ENCODE results near the gene USP51.
"Not testable (repeated sequence)": the region's sequence is repeated elsewhere in the genome, so short reads cannot be mapped to it uniquely, and the experiment has no call there.

USP51 gene

DNA sequence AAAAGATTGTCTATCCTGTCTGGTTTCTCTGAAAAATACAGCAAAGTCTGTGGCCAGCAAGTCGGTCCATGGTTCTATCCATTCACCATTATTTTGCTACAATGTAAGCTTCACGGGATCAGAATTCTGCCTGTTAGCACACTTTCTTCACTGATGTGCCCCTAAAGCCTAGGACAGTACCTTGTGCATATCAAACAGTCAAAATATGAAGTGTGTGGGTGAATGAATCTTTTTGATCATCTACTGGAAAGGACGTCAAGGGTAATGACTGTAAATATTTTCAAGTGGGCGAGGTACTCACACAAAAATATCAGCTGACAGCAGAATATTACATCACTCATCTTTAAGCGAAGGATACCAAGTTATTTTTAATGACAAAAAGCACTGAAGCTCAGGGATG is 24.5 kb downstream of the USP51 start:
- not testable (repeated sequence) for DNase-seq (ENCODE audit: low read depth in 3 of 3)

DNA sequence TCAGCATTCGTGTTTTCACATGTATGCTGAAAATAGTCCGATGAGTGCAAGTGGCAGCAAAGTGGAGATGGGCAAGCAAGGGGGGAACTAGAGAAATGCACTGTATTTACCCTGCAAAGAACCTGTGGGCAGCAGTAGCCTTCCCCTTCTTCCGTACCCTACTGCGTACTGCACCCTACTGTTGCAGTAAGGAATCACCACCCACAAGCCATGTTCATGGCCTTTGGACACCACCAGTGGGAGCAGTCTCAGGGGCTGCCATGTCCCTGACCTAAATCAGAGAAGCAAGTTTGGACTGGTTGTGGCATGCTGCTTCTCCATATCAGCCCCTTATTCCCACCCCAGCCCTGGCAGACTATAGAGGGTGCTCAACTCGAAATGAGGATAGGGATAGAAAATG is 25.6 kb downstream of the USP51 start:
- DNase-seq (ENCODE audit: low read depth in 3 of 3), result not testable (repeated sequence)

DNA sequence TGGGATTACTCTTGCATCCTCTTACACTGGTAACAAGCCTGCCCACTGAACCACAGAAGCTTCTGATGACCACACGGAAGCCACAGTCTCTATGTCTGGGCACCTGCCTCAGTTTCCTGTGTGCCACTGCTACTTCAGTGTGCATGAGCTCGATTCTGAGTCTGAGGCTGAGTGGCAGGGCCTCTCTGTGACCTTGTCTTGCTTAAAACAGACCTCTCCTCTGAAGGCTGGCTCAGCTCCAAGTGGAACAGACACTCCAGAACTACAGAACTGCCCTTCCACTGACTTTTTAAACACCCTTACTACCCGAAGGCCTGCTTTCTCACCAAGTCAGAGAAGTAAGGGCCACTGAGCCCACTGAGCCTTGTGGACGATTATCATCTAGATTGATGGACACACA is 29.7 kb downstream of the USP51 start:
- not testable (repeated sequence) for DNase-seq (ENCODE audit: low read depth in 3 of 3)

DNA sequence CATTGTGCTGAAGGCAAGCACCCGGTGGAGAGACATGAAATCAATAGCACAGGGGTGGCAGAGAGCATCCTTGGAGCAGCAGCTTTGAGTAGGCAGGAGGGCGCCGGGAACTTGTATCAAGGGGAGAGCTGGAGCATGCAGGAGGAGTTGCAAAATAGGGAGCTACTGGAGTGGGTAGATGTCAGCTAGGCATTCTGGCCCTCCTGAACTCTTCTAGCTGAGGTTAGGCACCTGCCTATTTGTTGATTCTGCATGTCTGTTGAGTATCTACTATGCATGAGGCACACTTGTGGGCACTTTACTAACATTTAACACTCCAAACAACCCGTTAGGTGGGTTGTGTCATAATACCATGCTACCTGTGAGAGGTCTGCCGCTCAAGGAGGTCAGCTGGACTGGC is 30.2 kb downstream of the USP51 start:
- DNase-seq (ENCODE audit: low read depth in 3 of 3), result not testable (repeated sequence)

DNA sequence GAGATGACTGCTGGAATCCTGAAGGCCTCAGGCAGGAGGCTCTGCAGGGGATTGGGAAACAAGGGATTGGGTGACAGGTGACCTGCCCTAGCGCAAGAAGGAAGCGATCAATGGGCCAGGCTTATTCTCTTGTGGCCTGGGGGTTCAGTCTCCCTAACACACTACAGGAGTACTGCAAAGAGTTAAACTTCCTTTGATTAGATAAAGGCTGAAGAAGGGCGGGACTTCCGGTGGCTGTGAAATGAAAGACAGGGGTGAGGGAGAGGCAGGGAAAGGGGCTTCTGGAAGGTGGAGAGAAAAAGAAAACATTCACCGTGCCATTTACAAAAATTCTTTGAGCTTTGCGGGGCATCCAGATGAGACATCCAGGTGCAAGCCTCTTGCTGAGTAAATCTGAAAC is 33.9 kb downstream of the USP51 start:
- not testable (repeated sequence) for DNase-seq (ENCODE audit: low read depth in 3 of 3)

DNA sequence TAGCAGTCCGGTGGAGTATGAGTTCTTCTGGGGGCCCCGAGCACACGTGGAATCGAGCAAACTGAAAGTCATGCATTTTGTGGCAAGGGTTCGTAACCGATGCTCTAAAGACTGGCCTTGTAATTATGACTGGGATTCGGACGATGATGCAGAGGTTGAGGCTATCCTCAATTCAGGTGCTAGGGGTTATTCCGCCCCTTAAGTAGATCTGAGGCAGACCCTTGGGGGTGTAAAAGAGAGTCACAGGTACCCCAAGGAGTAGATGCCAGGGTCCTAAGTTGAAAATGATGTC is 36.9 kb downstream of the USP51 start:
- DNase-seq (ENCODE audit: low read depth in 3 of 3), result no peak

DNA sequence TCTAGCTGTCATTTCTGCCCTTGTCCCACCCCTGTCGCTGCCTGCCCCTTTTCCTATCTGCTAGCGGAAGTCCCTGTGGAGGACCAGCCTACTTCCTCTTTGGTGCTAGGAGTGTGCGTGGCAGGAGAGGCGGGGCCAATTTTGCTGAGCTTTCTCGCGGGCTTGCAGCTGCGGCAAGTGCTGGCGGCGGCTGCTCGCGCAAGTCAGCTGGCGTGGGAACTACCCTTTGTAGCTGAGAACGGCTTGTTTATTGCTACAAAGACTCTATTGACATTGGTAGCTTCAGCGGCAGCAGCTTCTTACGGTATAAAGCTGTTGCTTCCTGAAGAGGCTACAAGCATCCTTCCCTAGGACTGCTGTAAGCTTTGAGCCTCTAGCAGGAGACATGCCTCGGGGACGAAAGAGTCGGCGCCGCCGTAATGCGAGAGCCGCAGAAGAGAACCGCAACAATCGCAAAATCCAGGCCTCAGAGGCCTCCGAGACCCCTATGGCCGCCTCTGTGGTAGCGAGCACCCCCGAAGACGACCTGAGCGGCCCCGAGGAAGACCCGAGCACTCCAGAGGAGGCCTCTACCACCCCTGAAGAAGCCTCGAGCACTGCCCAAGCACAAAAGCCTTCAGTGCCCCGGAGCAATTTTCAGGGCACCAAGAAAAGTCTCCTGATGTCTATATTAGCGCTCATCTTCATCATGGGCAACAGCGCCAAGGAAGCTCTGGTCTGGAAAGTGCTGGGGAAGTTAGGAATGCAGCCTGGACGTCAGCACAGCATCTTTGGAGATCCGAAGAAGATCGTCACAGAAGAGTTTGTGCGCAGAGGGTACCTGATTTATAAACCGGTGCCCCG is 37.4 kb downstream of the USP51 start, which contains the start of gene MAGEH1:
MAGEH1 (plus strand) TSS at position 138 of the 843 bp plus-strand sequence; CDS start at position 386, 248 bp downstream.
- peak; percentile 46 to 70 (median 66) for DNase-seq (ENCODE audit: low read depth in 3 of 3)

DNA sequence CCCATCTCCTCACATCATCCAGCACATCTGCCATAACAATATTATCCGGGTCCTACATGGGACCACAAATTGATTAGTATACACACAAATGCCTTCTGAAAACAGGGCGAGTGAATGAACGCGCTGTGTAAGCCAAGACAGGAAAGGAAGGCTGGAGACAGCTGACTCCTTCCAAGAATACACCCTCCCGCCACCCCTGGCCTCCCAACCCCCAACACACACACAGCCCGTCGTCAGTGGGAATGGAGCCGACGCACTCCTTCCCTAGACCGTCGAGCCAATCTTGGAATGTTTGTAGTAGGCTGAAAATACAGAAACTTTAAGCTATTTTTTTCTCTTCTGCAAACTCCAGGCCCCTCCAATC is 38.0 kb downstream of the USP51 start:
- no peak for DNase-seq (ENCODE audit: low read depth in 3 of 3)

DNA sequence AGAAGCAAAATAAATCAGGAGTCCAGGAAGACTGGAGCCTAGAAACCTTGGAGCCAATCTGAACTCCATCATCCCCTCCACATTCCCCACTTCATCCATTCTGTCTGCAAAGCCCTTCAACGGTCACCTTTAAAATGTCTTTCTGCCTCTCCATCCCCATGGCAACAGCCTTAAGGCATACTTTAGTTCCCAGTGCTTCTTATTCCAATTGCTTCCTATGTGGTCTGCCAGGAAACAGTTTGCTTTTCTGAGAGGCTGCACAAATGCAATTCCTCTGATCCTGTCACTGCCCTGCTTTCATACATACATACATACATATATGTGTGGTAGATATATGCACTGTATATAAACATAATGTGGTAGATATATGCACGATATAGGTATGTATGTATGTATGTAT is 38.5 kb downstream of the USP51 start:
- DNase-seq (ENCODE audit: low read depth in 3 of 3), result no peak

DNA sequence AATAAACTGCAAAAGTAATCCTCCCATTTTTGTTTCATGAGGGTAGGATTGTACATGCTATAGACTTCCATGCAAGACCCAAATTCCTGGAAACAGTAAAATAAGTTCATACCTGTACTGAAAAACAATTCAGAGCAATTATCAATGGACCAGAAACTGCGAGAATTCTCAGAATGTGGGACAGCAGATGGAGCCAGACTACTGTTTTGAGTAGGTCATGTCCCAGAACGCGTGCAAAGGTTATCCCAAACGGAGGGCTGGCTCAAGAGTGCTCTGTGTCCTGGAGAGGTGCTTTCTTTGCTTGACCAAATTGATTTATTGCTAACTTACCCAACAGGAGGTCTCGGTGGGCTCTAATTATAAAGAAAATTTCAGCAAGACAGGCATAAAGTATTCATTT is 39.4 kb downstream of the USP51 start:
- DNase-seq (ENCODE audit: low read depth in 3 of 3), result no peak

DNA sequence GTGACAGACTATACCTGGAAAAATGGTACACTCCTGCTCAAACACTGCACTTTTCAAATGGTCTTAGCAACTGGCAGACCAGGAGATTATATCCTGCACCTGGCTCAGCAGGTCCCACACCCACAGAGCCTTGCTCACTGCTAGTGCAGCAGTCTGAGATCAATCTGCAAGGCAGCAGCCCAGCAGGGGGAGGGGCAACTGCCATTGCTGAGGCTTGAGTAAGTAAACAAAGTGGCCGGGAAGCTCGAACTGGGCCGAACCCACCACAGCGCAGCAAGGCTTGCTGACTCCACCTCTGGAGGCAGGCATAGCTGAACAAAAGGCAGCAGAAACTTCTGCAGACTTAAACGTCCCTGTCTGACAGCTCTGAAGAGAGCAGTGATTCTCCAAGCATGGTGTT is 46.2 kb downstream of the USP51 start:
- DNase-seq (ENCODE audit: low read depth in 3 of 3), result not testable (repeated sequence)

All from stimulated activated CD4-positive, alpha-beta T cell treated with anti-CD3 and anti-CD28 coated beads, TNF-alpha, amount 100 ng/mL, for 48 hours (primary cell).